Trophoblast cell (in vitro differentiated cells and primary cell): ENCODE measurements around the gene ZIC5.

Source experiments
- DNase-seq, 2 donors: peaks; one replicate each; pipeline ENCODE4 v3.0.0-alpha.2; 2016
- H2AFZ ChIP-seq: 2 replicates; pipeline ENCODE4 v1.6.1; 2013; ENCODE audit warnings: low read length, moderate library complexity, mild to moderate bottlenecking; ENCODE audit not compliant: insufficient read depth, poor library complexity
- H2AK5ac ChIP-seq: 2 replicates; pipeline ENCODE4 v1.6.1; 2013; ENCODE audit warnings: mild to moderate bottlenecking, low read length
- H2BK120ac ChIP-seq: 2 replicates; pipeline ENCODE4 v1.6.1; 2013; ENCODE audit warnings: low read length, mild to moderate bottlenecking, moderate library complexity; ENCODE audit not compliant: insufficient read depth, poor library complexity
- H2BK12ac ChIP-seq: 2 replicates; pipeline ENCODE4 v1.6.1; 2013; ENCODE audit warnings: mild to moderate bottlenecking, low read length, moderate library complexity
- H2BK5ac ChIP-seq: 2 replicates; pipeline ENCODE4 v1.6.1; 2013; ENCODE audit warnings: low read length, low read depth, moderate library complexity, mild to moderate bottlenecking; ENCODE audit not compliant: poor library complexity
- H3K14ac ChIP-seq: 2 replicates; pipeline ENCODE4 v1.6.1; 2013; ENCODE audit warnings: mild to moderate bottlenecking, low read length
- H3K18ac ChIP-seq: 2 replicates; pipeline ENCODE4 v1.6.1; 2013; ENCODE audit warnings: mild to moderate bottlenecking, low read length
- H3K23ac ChIP-seq: 2 replicates; pipeline ENCODE4 v1.6.1; 2013; ENCODE audit warnings: low read length
- H3K27ac ChIP-seq: 2 replicates; pipeline ENCODE4 v1.5.1; 2013; ENCODE audit warnings: low read depth, mild to moderate bottlenecking, inconsistent platforms, low read length, moderate library complexity
- H3K27me3 ChIP-seq: 2 replicates; pipeline ENCODE4 v1.6.1; 2013; ENCODE audit warnings: inconsistent platforms, mild to moderate bottlenecking, low read length, moderate library complexity; ENCODE audit not compliant: insufficient read depth
- H3K36me3 ChIP-seq, 2 experiments: 1 replicate in 1 of 2; 2 replicates in 1 of 2; pipeline ENCODE4 v1.6.1; 2013; ENCODE audit warnings: low read length in 2 of 2, mild to moderate bottlenecking in 2 of 2, moderate library complexity in 1 of 2; ENCODE audit not compliant: insufficient read depth in 2 of 2, control insufficient read depth in 1 of 2
- H3K4ac ChIP-seq: 2 replicates; pipeline ENCODE4 v1.6.1; 2013; ENCODE audit warnings: low read depth, mild to moderate bottlenecking, low read length, moderate library complexity
- H3K4me1 ChIP-seq, 2 experiments: 1 replicate in 1 of 2; 2 replicates in 1 of 2; pipeline ENCODE4 v1.6.1; 2013; ENCODE audit warnings: low read length in 2 of 2, mild to moderate bottlenecking in 2 of 2, moderate library complexity in 1 of 2; ENCODE audit not compliant: insufficient read depth in 2 of 2, control insufficient read depth in 1 of 2
- H3K4me2 ChIP-seq: 2 replicates; pipeline ENCODE4 v1.6.1; 2013; ENCODE audit warnings: inconsistent platforms, mild to moderate bottlenecking, low read length, moderate library complexity
- H3K4me3 ChIP-seq: 2 replicates; pipeline ENCODE4 v1.5.1; 2013; ENCODE audit warnings: mild to moderate bottlenecking, low read depth, low read length, inconsistent platforms
- H3K79me1 ChIP-seq: one replicate; pipeline ENCODE4 v1.6.1; 2013; ENCODE audit warnings: low read length
- H3K79me2 ChIP-seq: 2 replicates; pipeline ENCODE4 v1.6.1; 2013; ENCODE audit warnings: low read length, mild to moderate bottlenecking; ENCODE audit not compliant: control insufficient read depth, insufficient read depth, poor library complexity
- H3K9ac ChIP-seq: 2 replicates; pipeline ENCODE4 v1.6.1; 2013; ENCODE audit warnings: mild to moderate bottlenecking, low read length
- H3K9me3 ChIP-seq: 2 replicates; pipeline ENCODE4 v1.6.1; 2013; ENCODE audit warnings: low read depth, mild to moderate bottlenecking, control low read depth, inconsistent platforms, low read length; ENCODE audit not compliant: insufficient read depth
- H4K12ac ChIP-seq: 2 replicates; pipeline ENCODE4 v1.6.1; 2013; ENCODE audit warnings: low read depth, mild to moderate bottlenecking, low read length, moderate library complexity
- H4K8ac ChIP-seq: 2 replicates; pipeline ENCODE4 v1.6.1; 2013; ENCODE audit warnings: low read depth, mild to moderate bottlenecking, low read length, moderate library complexity
- H4K91ac ChIP-seq: one replicate; pipeline ENCODE4 v1.6.1; 2013; ENCODE audit warnings: low read depth, mild to moderate bottlenecking, low read length, moderate library complexity
- WGBS: extraction: QIAGEN DNeasy Blood & Tissue Kit; methylation state at CpG from one replicate; pipeline ENCODE4 v1.1.7; 2013; ENCODE audit warnings: missing lambda C conversion rate; ENCODE audit not compliant: insufficient read length, insufficient coverage; ENCODE audit errors: extremely low coverage; 5-methylcytosine and 5-hydroxymethylcytosine counted together

Gene ZIC5

GRCh38 chr13:99978799-99979452, 7.4 kb upstream of the ZIC5 start:
- whole genome bisulfite sequencing: no CpG with 5 or more reads among the region's 18 CpGs
- no peak overlapping the region for H3K23ac ChIP-seq
- no peak overlapping the region for H2AK5ac ChIP-seq
- peaks cover 7 to 21% of the 10 kb centered on the region in 2 experiments for H3K4me1 ChIP-seq
- H4K8ac ChIP-seq: no peak overlapping the region
- no peak overlapping the region for H3K14ac ChIP-seq
- H3K36me3 ChIP-seq: no peaks in the 10 kb centered on the region
- no peak overlapping the region for H3K9ac ChIP-seq
- H3K79me1 ChIP-seq: no peaks in the 10 kb centered on the region
- no peak overlapping the region for H2AFZ ChIP-seq
- H3K79me2 ChIP-seq: no peaks in the 10 kb centered on the region
- no peak overlapping the region for H4K12ac ChIP-seq
- no peak overlapping the region for H3K27ac ChIP-seq
- no peak overlapping the region for H3K4me2 ChIP-seq
- peaks cover 4% of the 10 kb centered on the region for H3K9me3 ChIP-seq
- no peak overlapping the region for H3K18ac ChIP-seq
- no peak overlapping the region for H3K4ac ChIP-seq
- peaks cover 81% of the 10 kb centered on the region for H3K27me3 ChIP-seq
- no peak overlapping the region for H3K4me3 ChIP-seq
- H2BK5ac ChIP-seq: no peak overlapping the region
- DNase-seq: no peak
- H2BK120ac ChIP-seq: no peak overlapping the region
- no peak overlapping the region for H4K91ac ChIP-seq
- no peak overlapping the region for H2BK12ac ChIP-seq

- H2BK5ac ChIP-seq: no peak overlapping the region
- no peaks in the 10 kb centered on the region for H3K79me1 ChIP-seq
- H3K14ac ChIP-seq: no peak overlapping the region
- no peak overlapping the region for H3K18ac ChIP-seq
- no peak overlapping the region for H3K4me3 ChIP-seq
- no peak overlapping the region for H2AFZ ChIP-seq
- no peak overlapping the region for H2BK120ac ChIP-seq
- WGBS: no CpG with 5 or more reads among the region's 52 CpGs
- peaks cover 7 to 21% of the 10 kb centered on the region in 2 experiments for H3K4me1 ChIP-seq
- no peaks in the 10 kb centered on the region for H3K36me3 ChIP-seq
- H3K9me3 ChIP-seq: peaks cover 4% of the 10 kb centered on the region
- no peak overlapping the region for H3K9ac ChIP-seq
- no peak overlapping the region for H4K12ac ChIP-seq
- no peak overlapping the region for H4K91ac ChIP-seq
- no peak overlapping the region for H4K8ac ChIP-seq
- H2BK12ac ChIP-seq: no peak overlapping the region
- H3K79me2 ChIP-seq: no peaks in the 10 kb centered on the region
- H2AK5ac ChIP-seq: no peak overlapping the region
- H3K23ac ChIP-seq: no peak overlapping the region
- no peak overlapping the region for H3K4me2 ChIP-seq
- no peak overlapping the region for H3K4ac ChIP-seq
- DNase-seq: no peak
- H3K27me3 ChIP-seq: peaks cover 77% of the 10 kb centered on the region
- no peak overlapping the region for H3K27ac ChIP-seq
These were observed 6.6 kb upstream of the ZIC5 start for GRCh38 chr13:99977912-99978798.

- H3K9me3 ChIP-seq: no peaks in the 10 kb centered on the region
- H4K12ac ChIP-seq: no peak overlapping the region
- no peak overlapping the region for H3K14ac ChIP-seq
- H3K4me1 ChIP-seq: peaks cover 7 to 21% of the 10 kb centered on the region in 2 experiments
- H3K36me3 ChIP-seq: no peaks in the 10 kb centered on the region
- no peak overlapping the region for H2BK120ac ChIP-seq
- no peak for DNase-seq
- H3K23ac ChIP-seq: no peak overlapping the region
- H4K8ac ChIP-seq: no peak overlapping the region
- H3K4me3 ChIP-seq: no peak overlapping the region
- H4K91ac ChIP-seq: no peak overlapping the region
- H2BK5ac ChIP-seq: no peak overlapping the region
- H2AK5ac ChIP-seq: no peak overlapping the region
- no peak overlapping the region for H3K18ac ChIP-seq
- no peaks in the 10 kb centered on the region for H3K79me1 ChIP-seq
- no peak overlapping the region for H3K4ac ChIP-seq
- H3K9ac ChIP-seq: no peak overlapping the region
- no peak overlapping the region for H2BK12ac ChIP-seq
- WGBS: no CpG with 5 or more reads among the region's 7 CpGs
- H3K79me2 ChIP-seq: no peaks in the 10 kb centered on the region
- peaks cover 72% of the 10 kb centered on the region for H3K27me3 ChIP-seq
- H3K27ac ChIP-seq: no peak overlapping the region
- no peak overlapping the region for H3K4me2 ChIP-seq
- H2AFZ ChIP-seq: no peak overlapping the region
These were observed 5.9 kb upstream of the ZIC5 start for GRCh38 chr13:99977334-99977911.

- H3K79me1 ChIP-seq: no peaks in the 10 kb centered on the region
- peaks cover 1% of the 10 kb centered on the region for H3K9me3 ChIP-seq
- H4K8ac ChIP-seq: no peak overlapping the region
- no peaks in the 10 kb centered on the region for H3K79me2 ChIP-seq
- H2AK5ac ChIP-seq: no peak overlapping the region
- H3K27ac ChIP-seq: no peak overlapping the region
- H3K18ac ChIP-seq: no peak overlapping the region
- H3K27me3 ChIP-seq: peaks cover 72% of the 10 kb centered on the region
- no peak overlapping the region for H3K14ac ChIP-seq
- no CpG with 5 or more reads among the region's 5 CpGs for WGBS
- no peak for DNase-seq
- no peak overlapping the region for H4K91ac ChIP-seq
- H3K4ac ChIP-seq: no peak overlapping the region
- no peak overlapping the region for H3K23ac ChIP-seq
- peaks cover 4 to 14% of the 10 kb centered on the region in 2 experiments for H3K4me1 ChIP-seq
- no peak overlapping the region for H4K12ac ChIP-seq
- H2BK5ac ChIP-seq: no peak overlapping the region
- no peak overlapping the region for H2BK12ac ChIP-seq
- no peak overlapping the region for H2AFZ ChIP-seq
- no peak overlapping the region for H3K4me3 ChIP-seq
- no peak overlapping the region for H3K4me2 ChIP-seq
- no peaks in the 10 kb centered on the region for H3K36me3 ChIP-seq
- H3K9ac ChIP-seq: no peak overlapping the region
- H2BK120ac ChIP-seq: no peak overlapping the region
These were observed 5.0 kb upstream of the ZIC5 start for GRCh38 chr13:99976575-99976974.
